Stimulated activated memory B cell treated with anti-CD40 and anti-IgM and Interleukin-4, amounts not matched to agents 10 μg/mL and 1 μg/mL and 100 μg/mL, for 72 hours (primary cell): ENCODE measurements around the gene WNT3.

ENCODE experiments used
- ATAC-seq: fragments of 150-1000 bp; cut with Tn5 transposase; 2 replicates; pipeline ENCODE4 v1.10.0; 2021
- H3K27ac Mint-ChIP-seq: one replicate; pipeline ENCODE4 v1.8.0; 2022; ENCODE audit warnings: mild to moderate bottlenecking, mixed read lengths
- H3K27me3 Mint-ChIP-seq: one replicate; pipeline ENCODE4 v1.8.0; 2022; ENCODE audit warnings: mixed read lengths
- H3K36me3 Mint-ChIP-seq: one replicate; pipeline ENCODE4 v1.8.0; 2022; ENCODE audit warnings: mixed read lengths
- H3K4me1 Mint-ChIP-seq: one replicate; pipeline ENCODE4 v1.8.0; 2022; ENCODE audit warnings: mixed read lengths
- H3K4me3 Mint-ChIP-seq: one replicate; pipeline ENCODE4 v1.8.0; 2022; ENCODE audit warnings: mild to moderate bottlenecking, moderate library complexity, mixed read lengths
- H3K9me3 Mint-ChIP-seq: one replicate; pipeline ENCODE4 v1.8.0; 2022; ENCODE audit warnings: mixed read lengths

The WNT3 gene

DNA sequence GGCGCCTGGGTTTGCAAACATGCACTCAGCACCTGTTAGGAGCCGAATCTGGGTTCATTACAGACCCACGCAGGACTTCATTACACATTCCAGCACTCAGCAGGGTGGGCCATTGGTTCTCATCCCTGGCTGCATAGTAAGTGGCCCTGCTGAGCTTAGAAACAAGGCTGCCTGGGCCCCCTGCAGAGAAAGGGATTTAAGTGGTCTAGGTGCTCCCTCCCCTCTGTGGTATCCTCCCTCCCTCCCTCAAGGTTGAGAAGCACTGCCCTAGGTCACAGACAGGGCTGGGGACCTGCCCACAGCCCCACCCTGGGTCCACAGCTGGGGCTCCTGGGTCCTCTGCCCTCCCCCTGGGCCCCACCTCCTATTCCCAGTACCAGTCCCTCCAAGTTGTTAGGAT, 28.3 kb downstream of the WNT3 start:
- Mint-ChIP-seq H3K27ac (no peak overlapping the region), H3K4me3 (no peak overlapping the region), H3K9me3 (peaks cover 3% of the 10 kb centered on the region), H3K4me1 (peaks cover 4% of the 10 kb centered on the region), H3K36me3 (no peaks in the 10 kb centered on the region), H3K27me3 (peaks cover 36% of the 10 kb centered on the region)
- no peak for ATAC-seq

DNA sequence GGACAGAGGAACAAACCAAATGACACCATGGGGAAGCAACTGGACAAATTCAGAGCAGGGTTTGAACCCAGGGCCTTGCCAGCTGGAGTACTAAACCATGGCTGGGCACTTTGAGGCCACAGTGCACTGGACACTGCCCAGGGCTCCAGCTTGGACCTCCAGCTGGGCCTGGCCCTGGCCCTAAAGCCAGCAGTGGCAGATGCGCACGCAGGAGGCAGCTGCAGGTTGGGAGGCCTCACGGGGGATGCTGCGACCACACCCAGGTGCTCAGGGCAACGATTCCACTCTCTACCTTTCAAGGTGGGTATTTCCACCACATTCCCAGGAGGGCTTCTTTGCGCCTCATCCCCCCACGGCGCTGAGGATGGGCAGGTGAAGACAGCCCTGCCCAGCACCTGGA, 28.9 kb downstream of the WNT3 start:
- peaks cover 4% of the 10 kb centered on the region for H3K4me1 Mint-ChIP-seq
- peaks cover 32% of the 10 kb centered on the region for H3K27me3 Mint-ChIP-seq
- no peak overlapping the region for H3K27ac Mint-ChIP-seq
- peaks cover 3% of the 10 kb centered on the region for H3K9me3 Mint-ChIP-seq
- H3K4me3 Mint-ChIP-seq = no peak overlapping the region
- H3K36me3 Mint-ChIP-seq = no peaks in the 10 kb centered on the region
- ATAC-seq = no peak

DNA sequence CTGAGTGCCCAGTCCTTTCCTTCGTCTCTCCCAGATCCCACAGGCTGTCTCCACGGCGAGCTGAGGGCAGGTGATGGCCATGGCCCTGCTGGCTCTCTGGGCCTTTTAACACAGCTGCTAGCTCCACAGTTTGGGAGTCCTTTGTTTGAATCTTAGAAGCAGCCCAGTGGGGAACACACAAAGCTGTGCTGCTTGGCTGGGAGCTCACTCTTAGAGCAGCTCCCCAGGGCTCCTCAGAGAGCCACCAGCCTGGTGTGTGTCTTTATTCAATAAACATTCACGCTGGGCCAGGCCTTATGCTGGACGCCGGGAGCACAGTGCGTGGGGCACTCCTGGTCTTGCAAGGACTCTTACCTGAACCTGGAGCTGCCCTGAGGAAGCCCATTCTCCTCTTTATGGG, 29.7 kb downstream of the WNT3 start:
- Mint-ChIP-seq H3K36me3 (no peaks in the 10 kb centered on the region), H3K27ac (no peak overlapping the region), H3K4me3 (no peak overlapping the region), H3K27me3 (peaks cover 38% of the 10 kb centered on the region), H3K9me3 (peaks cover 3% of the 10 kb centered on the region), H3K4me1 (peaks cover 4% of the 10 kb centered on the region)
- ATAC-seq = no peak

DNA sequence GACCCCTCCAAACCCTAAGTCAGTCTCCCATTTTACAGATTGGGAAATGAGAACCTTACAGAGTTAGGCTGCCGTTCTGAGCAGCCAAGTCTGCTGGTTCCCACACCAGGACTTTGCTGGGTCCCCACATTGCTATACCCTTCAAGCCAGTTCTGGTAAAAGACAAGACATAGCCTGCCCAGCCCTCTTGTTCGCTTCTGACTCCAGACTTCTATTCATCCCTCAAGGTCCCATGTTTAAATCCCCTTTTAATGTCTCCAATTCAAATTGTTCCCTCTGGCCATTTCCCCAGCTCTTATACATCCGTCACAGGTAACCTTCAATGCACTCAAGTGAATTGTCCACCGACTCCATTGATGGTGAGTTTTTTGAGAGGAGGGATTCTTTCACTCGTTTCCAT, 30.2 kb downstream of the WNT3 start:
- H3K27ac Mint-ChIP-seq = no peak overlapping the region
- H3K4me1 Mint-ChIP-seq = peaks cover 4% of the 10 kb centered on the region
- ATAC-seq = no peak
- H3K27me3 Mint-ChIP-seq = peaks cover 43% of the 10 kb centered on the region
- H3K36me3 Mint-ChIP-seq = no peaks in the 10 kb centered on the region
- H3K9me3 Mint-ChIP-seq = peaks cover 3% of the 10 kb centered on the region
- H3K4me3 Mint-ChIP-seq = no peak overlapping the region

DNA sequence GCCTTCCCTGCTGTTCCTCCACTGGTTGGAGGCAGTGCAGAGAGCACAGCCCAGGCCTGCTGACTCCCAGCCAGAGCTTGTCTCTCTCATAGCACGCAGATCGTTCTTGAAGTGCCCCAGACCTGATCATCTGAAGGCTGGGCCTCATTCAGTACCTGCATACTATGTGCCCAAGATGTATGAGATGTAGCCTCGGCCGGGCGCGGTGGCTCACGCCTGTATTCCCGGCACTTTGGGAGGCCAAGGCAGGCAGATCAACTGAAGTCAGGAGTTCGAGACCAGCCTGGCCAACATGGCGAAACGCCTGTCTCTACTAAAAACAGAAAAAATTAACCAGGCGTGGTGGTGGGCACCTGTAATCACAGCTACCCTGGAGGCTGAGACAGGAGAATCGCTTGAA, 31.0 kb downstream of the WNT3 start:
- Mint-ChIP-seq H3K4me3 (no peak overlapping the region), H3K4me1 (peaks cover 6% of the 10 kb centered on the region), H3K36me3 (no peaks in the 10 kb centered on the region), H3K27me3 (peaks cover 44% of the 10 kb centered on the region), H3K9me3 (peaks cover 3% of the 10 kb centered on the region), H3K27ac (no peak overlapping the region)
- no peak for ATAC-seq

DNA sequence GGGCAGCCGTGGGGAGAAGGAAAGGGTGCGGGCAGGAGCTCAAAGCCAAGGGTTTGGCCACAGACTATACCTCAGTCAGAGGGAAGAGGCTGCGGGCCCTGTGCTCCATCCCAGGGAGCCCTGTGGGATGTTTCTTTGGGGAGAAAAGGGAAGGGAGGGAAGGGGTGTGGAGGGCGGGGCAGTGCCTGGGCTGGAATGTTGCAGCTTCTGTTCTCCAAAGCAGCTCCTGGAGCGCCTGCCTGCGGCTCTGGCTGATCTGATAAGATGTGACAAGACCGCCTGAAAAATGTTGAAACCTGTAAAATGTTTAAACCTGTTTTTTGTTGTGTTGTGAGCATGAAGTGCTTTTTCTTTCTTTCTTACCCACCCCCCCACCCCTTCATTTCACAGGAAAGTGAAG, 32.8 kb downstream of the WNT3 start:
- H3K4me1 Mint-ChIP-seq = peaks cover 17% of the 10 kb centered on the region
- no peak for ATAC-seq
- H3K9me3 Mint-ChIP-seq = peaks cover 3% of the 10 kb centered on the region
- no peak overlapping the region for H3K27ac Mint-ChIP-seq
- no peaks in the 10 kb centered on the region for H3K36me3 Mint-ChIP-seq
- no peak overlapping the region for H3K4me3 Mint-ChIP-seq
- H3K27me3 Mint-ChIP-seq = peaks cover 32% of the 10 kb centered on the region

DNA sequence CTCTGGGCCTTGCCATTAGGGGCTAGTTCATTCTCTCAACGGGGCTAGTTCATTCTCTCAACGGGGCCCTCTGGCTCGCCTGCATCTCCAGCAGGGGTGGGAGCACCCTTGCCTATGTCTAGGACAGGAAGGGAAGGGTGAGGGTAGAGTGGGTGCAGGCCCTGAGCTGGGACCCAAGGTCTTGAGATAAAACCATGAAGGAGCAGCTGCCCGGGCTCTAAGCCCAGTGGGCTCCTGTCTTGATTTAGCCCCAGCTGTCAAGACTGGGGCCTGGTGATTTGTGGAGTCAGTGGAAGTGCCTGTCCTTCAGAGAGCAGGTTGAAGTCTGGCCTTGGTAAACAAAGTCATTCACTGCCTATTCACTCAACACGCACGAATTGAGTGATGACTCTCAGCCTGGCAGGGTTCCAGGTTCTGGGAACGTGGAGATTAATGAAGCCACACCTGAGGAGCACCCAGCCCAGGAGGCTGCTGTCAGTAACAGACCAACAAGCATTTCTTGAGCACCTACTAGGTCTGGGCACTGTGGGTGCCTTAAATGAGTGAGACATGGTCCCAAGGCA, 35.4 kb downstream of the WNT3 start:
- no peak overlapping the region for H3K27ac Mint-ChIP-seq
- H3K9me3 Mint-ChIP-seq = no peaks in the 10 kb centered on the region
- H3K36me3 Mint-ChIP-seq = no peaks in the 10 kb centered on the region
- peaks cover 19% of the 10 kb centered on the region for H3K4me1 Mint-ChIP-seq
- peaks cover 22% of the 10 kb centered on the region for H3K27me3 Mint-ChIP-seq
- no peak for ATAC-seq
- no peak overlapping the region for H3K4me3 Mint-ChIP-seq

DNA sequence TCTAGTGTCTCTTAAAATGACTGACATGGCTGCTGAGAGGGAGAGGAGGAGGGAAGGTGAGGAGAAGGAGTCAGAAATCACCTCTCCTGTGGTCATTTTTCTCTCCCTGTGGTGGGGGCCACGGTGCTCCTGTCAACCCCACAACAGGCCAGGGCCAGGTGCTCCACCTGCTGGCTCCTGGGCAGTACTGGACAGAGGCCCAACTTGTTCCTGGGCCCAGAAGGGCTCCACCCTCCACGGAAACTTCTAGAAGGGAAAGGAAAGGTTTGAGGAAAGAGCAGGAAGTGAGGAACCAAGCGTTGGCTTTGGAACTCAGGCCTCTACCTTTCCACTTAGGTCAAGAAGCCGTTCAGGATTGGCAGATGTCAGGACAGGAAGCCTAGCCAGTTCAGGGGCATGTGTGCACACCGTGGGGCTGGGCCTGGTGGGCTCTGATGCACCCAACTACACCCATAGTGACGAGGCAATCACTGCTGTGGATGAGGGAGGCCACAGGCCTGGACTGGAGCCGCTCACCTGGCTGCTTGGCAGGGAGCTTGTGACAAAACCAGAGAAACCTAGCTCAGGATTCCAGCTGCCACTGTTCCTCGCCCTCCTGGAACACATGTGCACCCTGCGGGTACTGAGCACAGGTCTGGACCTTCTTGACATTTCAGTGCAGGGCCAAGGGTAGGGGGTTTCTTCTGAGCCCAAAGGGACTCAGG, 36.1 kb downstream of the WNT3 start:
- Mint-ChIP-seq H3K27ac (peak overlapping the region; percentile 68), H3K4me1 (peaks cover 19% of the 10 kb centered on the region), H3K36me3 (no peaks in the 10 kb centered on the region), H3K9me3 (no peaks in the 10 kb centered on the region), H3K4me3 (no peak overlapping the region), H3K27me3 (peaks cover 28% of the 10 kb centered on the region)
- ATAC-seq = no peak

DNA sequence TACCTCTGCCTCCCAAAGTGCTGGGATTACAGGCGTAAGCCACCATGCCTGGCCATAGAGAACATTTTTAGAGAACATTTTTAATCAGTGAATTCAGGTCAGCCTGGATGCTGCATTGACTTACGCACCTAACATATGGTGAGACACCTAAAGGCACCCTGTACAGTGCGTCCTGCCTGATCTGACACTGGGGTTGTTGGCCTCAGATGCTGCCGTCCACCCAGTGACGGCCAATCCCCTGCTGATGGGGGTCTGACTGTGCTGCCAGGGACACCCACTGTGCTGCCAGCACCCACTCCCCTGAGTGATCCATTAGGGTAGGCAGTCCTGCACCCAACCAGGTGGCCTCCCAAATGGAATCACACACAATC, 38.5 kb downstream of the WNT3 start:
- Mint-ChIP-seq H3K36me3 (no peaks in the 10 kb centered on the region), H3K4me3 (no peak overlapping the region), H3K27ac (no peak overlapping the region)

DNA sequence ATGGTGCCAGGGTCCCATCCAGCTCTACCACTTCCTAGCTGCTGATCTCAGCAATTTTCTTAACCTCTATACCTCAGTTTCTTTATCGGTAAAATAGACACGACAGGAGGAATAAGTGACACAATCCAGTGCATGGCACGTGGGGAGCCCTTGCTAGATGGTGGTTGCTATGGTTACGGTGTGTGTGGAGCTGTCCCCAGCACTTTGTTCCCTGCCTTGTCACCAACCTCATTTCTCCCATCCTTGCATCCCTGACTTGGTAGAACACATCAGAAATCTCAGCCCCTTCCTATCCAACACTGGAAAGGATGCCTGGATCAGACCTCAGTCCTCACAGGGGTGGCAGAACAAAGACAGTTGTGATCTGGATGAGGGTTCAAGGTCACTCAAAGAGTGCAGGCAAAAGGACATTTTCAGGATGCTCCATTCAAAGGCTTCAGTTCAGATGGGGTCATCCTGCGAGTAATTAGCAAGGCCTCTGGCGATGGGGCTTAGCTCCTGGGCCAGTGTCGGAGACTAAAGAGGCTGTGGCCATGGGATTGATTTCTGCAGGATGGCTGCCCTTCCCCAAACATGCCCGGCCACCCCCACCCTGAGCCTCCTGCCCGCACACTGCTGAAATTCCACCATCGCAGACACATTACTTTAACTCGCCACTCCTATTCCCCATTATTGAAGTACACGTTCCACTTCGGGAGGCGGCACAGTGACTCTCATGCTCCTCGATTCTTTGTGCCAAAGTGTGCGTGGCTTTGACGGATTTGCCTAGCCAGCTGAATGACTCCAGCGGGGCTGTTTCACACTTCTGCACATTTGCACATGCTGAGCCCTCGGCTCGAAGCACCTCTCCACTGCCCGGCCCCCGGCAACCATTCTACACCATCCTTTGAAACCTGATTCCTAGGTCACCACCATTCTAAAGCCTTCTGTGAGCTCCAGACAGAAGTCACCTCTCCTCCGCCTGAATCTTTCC, 40.3 kb downstream of the WNT3 start:
- H3K4me3 Mint-ChIP-seq = no peak overlapping the region
- no peaks in the 10 kb centered on the region for H3K9me3 Mint-ChIP-seq
- no peak for ATAC-seq
- H3K4me1 Mint-ChIP-seq = peaks cover 27% of the 10 kb centered on the region
- peaks cover 29% of the 10 kb centered on the region for H3K27me3 Mint-ChIP-seq
- H3K36me3 Mint-ChIP-seq = no peaks in the 10 kb centered on the region
- H3K27ac Mint-ChIP-seq = no peak overlapping the region

More for the DNA sequence above, 38.5 kb downstream of the WNT3 start:
- peaks cover 40% of the 10 kb centered on the region for H3K27me3 Mint-ChIP-seq
- H3K4me1 Mint-ChIP-seq = peaks cover 27% of the 10 kb centered on the region
- no peaks in the 10 kb centered on the region for H3K9me3 Mint-ChIP-seq
- ATAC-seq = no peak

DNA sequence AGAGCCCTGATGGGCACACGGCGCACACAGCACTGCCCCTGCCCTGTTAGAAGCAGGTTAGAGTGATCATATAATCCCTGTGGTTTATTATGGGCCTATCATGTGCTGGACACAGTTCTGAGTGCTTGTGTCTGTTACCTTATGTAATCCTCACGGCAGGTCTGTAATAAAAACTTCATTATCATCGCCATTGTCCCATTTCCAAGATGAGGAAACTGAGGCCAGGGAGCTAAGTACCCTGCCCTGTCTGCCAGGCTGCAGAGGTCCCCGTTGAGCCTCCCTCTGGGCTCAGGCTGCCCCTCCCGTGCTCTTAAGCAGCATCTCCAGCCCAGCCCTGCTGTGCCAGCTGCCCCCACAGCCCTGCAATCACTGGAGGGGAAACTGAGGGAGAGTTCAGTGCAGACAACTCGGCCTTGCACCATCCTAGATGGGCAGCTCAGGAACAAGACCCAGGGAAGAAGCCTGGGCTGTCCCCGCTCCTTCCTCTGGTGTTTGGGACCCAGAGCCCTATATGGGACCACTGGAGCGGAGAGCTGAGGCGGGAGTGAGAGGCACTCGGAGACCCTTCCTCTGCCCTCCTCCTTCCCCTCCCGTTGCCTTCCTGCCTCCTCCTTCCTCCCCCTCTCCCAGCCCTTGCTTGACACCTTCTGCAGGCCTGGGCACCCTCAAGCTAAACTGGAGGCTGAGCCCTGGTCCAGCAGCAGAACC, 42.0 kb downstream of the WNT3 start:
- no peak overlapping the region for H3K27ac Mint-ChIP-seq
- H3K4me1 Mint-ChIP-seq = peaks cover 32% of the 10 kb centered on the region
- ATAC-seq = no peak
- peaks cover 28% of the 10 kb centered on the region for H3K27me3 Mint-ChIP-seq
- no peaks in the 10 kb centered on the region for H3K36me3 Mint-ChIP-seq
- H3K9me3 Mint-ChIP-seq = no peaks in the 10 kb centered on the region
- no peak overlapping the region for H3K4me3 Mint-ChIP-seq

DNA sequence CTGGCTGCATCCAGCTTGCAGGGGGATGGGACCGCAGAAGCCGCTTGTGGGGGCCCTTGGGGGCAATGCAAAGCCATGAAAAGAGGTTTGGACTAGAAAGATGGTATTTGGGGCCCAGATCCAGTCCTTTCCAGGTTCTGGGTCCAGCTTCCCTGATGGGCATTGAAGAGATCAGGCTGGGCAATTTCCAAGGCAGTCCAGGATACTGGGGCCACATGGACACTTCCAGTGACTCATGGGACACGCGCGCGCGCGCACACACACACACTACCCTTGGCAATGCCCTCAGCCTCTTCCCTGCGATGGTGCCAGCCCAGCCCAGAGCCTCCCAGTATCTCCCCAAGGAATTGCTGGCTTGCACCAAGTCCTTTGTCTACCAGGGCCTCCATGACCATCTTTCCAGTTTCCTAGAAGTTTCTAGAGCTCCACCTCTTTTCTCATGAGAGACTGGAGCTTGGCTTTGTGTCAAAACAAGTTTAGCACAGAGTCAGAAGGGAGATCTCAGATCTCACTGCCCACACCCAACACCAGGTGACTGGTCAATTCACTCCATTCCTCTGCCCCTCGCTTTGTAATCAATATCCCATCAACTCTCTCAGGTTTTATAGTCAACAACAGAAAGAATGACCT, 44.3 kb downstream of the WNT3 start:
- Mint-ChIP-seq H3K27ac (no peak overlapping the region), H3K9me3 (no peaks in the 10 kb centered on the region), H3K4me3 (no peak overlapping the region), H3K36me3 (no peaks in the 10 kb centered on the region), H3K27me3 (peaks cover 28% of the 10 kb centered on the region), H3K4me1 (peaks cover 30% of the 10 kb centered on the region)
- no peak for ATAC-seq

DNA sequence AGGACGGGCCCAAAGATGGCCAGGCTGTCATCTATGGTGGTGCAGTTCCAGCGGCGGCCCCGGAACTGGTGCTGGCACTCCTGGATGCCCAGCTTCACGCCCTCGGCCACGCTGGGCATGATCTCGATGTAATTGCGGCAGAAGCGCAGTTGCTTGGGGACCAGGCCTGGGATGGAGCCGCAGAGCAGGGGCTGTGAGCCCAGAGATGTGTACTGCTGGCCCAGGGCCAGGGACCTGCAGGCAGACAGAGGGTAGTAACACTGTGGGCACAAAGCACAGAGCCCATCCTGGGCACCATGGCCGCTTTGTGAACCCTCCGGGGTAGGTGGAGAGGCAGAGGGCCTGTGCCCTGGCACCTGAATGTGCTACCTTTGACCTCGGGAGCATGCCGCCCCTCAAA, 44.8 kb downstream of the WNT3 start:
- H3K27me3 Mint-ChIP-seq = peaks cover 24% of the 10 kb centered on the region
- no peak overlapping the region for H3K4me3 Mint-ChIP-seq
- H3K36me3 Mint-ChIP-seq = no peaks in the 10 kb centered on the region
- ATAC-seq = no peak
- H3K27ac Mint-ChIP-seq = no peak overlapping the region
- H3K9me3 Mint-ChIP-seq = no peaks in the 10 kb centered on the region
- peaks cover 30% of the 10 kb centered on the region for H3K4me1 Mint-ChIP-seq

DNA sequence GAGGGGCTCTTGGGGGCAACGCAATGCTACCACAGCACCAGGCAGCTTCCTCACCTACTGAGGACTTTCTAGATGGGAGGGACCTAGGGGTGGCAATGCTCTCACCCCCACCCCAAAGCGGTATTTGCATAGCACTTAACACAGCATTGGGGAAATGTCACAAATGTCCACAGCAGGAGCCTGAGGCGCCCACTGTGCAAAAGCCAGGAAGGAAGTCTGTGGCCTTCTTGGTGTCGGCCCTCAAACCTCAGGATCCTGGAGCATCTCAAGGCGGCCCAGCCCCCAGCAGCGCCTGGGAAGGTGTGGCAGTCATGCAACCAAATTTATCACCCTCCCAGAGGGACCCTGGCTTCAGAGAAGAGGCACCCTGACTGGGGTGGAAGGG, 45.3 kb downstream of the WNT3 start:
- peaks cover 30% of the 10 kb centered on the region for H3K4me1 Mint-ChIP-seq
- no peaks in the 10 kb centered on the region for H3K36me3 Mint-ChIP-seq
- H3K4me3 Mint-ChIP-seq = no peak overlapping the region
- H3K27me3 Mint-ChIP-seq = peaks cover 19% of the 10 kb centered on the region
- no peaks in the 10 kb centered on the region for H3K9me3 Mint-ChIP-seq
- no peak overlapping the region for H3K27ac Mint-ChIP-seq
- no peak for ATAC-seq
